K562 (cell line): Measurements from ENCODE around the gene TRPM2. TPM values are rescaled to one million over a fixed set of nuclear protein-coding genes. Genes with fewer than 3 reads are reported as not detected.

Source experiments
- ARHGAP35 ChIP-seq: fragments of 450-650 bp; IDR thresholded peaks from 2 replicates; pipeline ENCODE4 v1.6.1; 2018; ENCODE audit not compliant: partially characterized antibody
- CBFA2T2 ChIP-seq: fragments of 450-650 bp; conservative IDR thresholded peaks from 2 replicates; pipeline ENCODE4 v1.6.1; 2017; ENCODE audit warnings: mild to moderate bottlenecking
- CCNT2 ChIP-seq: IDR thresholded peaks from 2 replicates; pipeline ENCODE4 v1.6.1; 2011; ENCODE audit warnings: borderline replicate concordance, low read depth, mild to moderate bottlenecking, moderate library complexity, mixed read lengths, low read length; ENCODE audit not compliant: insufficient read length; ENCODE audit errors: extremely low read depth
- CHD4 ChIP-seq: fragments of 200-600 bp; sonication (generic); IDR thresholded peaks from 3 replicates; pipeline ENCODE4 v1.6.1; 2012; ENCODE audit warnings: low read depth, mild to moderate bottlenecking, mixed read lengths, low read length, inconsistent platforms; ENCODE audit not compliant: insufficient read depth, insufficient replicate concordance, poor library complexity, severe bottlenecking
- DMBX1 ChIP-seq: fragments of 250-450 bp; sonication (Bioruptor Pico); IDR thresholded peaks from 2 replicates; pipeline ENCODE4 v1.8.0; 2022; ENCODE audit warnings: inconsistent platforms, mild to moderate bottlenecking, moderate library complexity, borderline replicate concordance
- ELF2 ChIP-seq: fragments of 250-450 bp; sonication (Bioruptor Pico); IDR thresholded peaks from 2 replicates; pipeline ENCODE4 v1.5.0; 2021; ENCODE audit warnings: mild to moderate bottlenecking
- FIP1L1 ChIP-seq: fragments of 200-400 bp; formaldehyde crosslinking; IDR thresholded peaks from 2 replicates; pipeline ENCODE4 v1.6.1; 2018; ENCODE audit warnings: mild to moderate bottlenecking, low read depth, low read length; ENCODE audit not compliant: poor library complexity, severe bottlenecking
- FOXK1 ChIP-seq: sonication (generic); formaldehyde crosslinking; IDR thresholded peaks from 2 replicates; pipeline ENCODE4 v1.8.0; 2022; ENCODE audit warnings: missing genetic modification reagents, mild to moderate bottlenecking, borderline replicate concordance
- MEIS2 ChIP-seq: fragments of 450-650 bp; IDR thresholded peaks from 2 replicates; pipeline ENCODE4 v1.6.1; 2014; ENCODE audit warnings: mild to moderate bottlenecking; ENCODE audit not compliant: partially characterized antibody
- NONO ChIP-seq, 2 experiments: fragments of 200-400 bp in 1 of 2; fragments of 450-650 bp in 1 of 2; formaldehyde crosslinking in 1 of 2; IDR thresholded peaks; 2 replicates each; pipeline ENCODE4 v1.6.1; 2017; ENCODE audit warnings: low read depth in 2 of 2, mild to moderate bottlenecking in 2 of 2, moderate library complexity in 2 of 2, low read length in 1 of 2
- POU5F1 ChIP-seq: fragments of 150-350 bp; IDR thresholded peaks from 2 replicates; pipeline ENCODE4 v1.6.1; 2014; ENCODE audit warnings: borderline replicate concordance, low read length, low read depth, mild to moderate bottlenecking; ENCODE audit not compliant: partially characterized antibody
- RFX5 ChIP-seq: IDR thresholded peaks from 2 replicates; pipeline ENCODE4 v1.6.1; 2011; ENCODE audit warnings: low read depth, mild to moderate bottlenecking, improper control_type of control experiment, low read length
- SRF ChIP-seq, 2 experiments: fragments of 250-450, 450-650 bp in 1 of 2; sonication (Bioruptor Pico) in 1 of 2; sonication (generic) in 1 of 2; formaldehyde crosslinking; IDR thresholded peaks; 2 replicates each; pipeline versions ENCODE4 v1.5.0 to v1.5.1; 2020 to 2022; ENCODE audit warnings: mild to moderate bottlenecking in 1 of 2, missing genetic modification reagents in 1 of 2
- XRCC3 ChIP-seq: fragments of 450-650 bp; IDR thresholded peaks from 2 replicates; pipeline ENCODE4 v1.6.1; 2017; ENCODE audit warnings: mild to moderate bottlenecking, moderate library complexity
- YY1 ChIP-seq, 3 experiments: IDR thresholded peaks; 2 replicates each; pipeline ENCODE4 v1.6.1; 2011; ENCODE audit warnings: low read length in 2 of 3, mild to moderate bottlenecking in 2 of 3, moderate library complexity in 2 of 3, borderline replicate concordance in 1 of 3, control low read depth in 1 of 3, low read depth in 1 of 3; ENCODE audit not compliant: insufficient read depth in 3 of 3, insufficient replicate concordance in 2 of 3, control insufficient read depth in 1 of 3, insufficient read length in 1 of 3; ENCODE audit errors: extremely low read depth in 1 of 3
- ZNF140 ChIP-seq: fragments of 250-450 bp; sonication (Bioruptor Pico); IDR thresholded peaks from 2 replicates; pipeline ENCODE4 v1.8.0; 2021; ENCODE audit warnings: moderate library complexity, mild to moderate bottlenecking, inconsistent platforms
- ZNF175 ChIP-seq: fragments of 200-800 bp; sonication (Bioruptor generic); IDR thresholded peaks from 2 replicates; pipeline ENCODE4 v1.6.1; 2016; ENCODE audit warnings: low read depth, mild to moderate bottlenecking, missing genetic modification characterization, missing compliant biosample characterization
- ZNF274 ChIP-seq: IDR thresholded peaks from 2 replicates; pipeline ENCODE4 v1.6.1; 2011; ENCODE audit warnings: low read depth, mild to moderate bottlenecking, low read length, moderate library complexity, borderline replicate concordance
- ZNF785 ChIP-seq: fragments of 250-450 bp; sonication (Bioruptor Pico); IDR thresholded peaks from 2 replicates; pipeline ENCODE4 v1.4.0; 2020; ENCODE audit warnings: mild to moderate bottlenecking
- polyA plus RNA-seq, 8 experiments: library from polyadenylated mRNA; depleted of rRNA in 4 of 8; stranded (reverse) in 5 of 8; unstranded in 3 of 8; fragments of >200 nt; fragmentation: Nextera tagmentation in 2 of 8; fragmentation: Illumina TruSeq in 1 of 8; extraction: Ambion mirVana in 2 of 8; extraction: Trizol in 1 of 8; gene quantifications; 2 replicates each; pipeline versions ENCODE4 v1.2.1 to v1.2.3, GENCODE V29; 2011 to 2014; ENCODE audit warnings: inconsistent platforms in 1 of 8, missing spikeins in 1 of 8
- total RNA-seq, 7 experiments: library from RNA; depleted of rRNA in 6 of 7; stranded (reverse); fragments of >200 nt in 6 of 7; fragmentation: Illumina TruSeq in 2 of 7; extraction: Trizol in 2 of 7; gene quantifications; 2 replicates each; pipeline versions ENCODE4 v1.2.1 to v1.2.3, GENCODE V29; 2011 to 2021; ENCODE audit warnings: low replicate concordance in 1 of 7
- TF ChIP-seq, protein P1 (sequence below): fragments of 250-450 bp; sonication (Bioruptor Pico); IDR thresholded peaks from 2 replicates; pipeline ENCODE4 v1.5.0; 2022; ENCODE audit warnings: mild to moderate bottlenecking
- TF ChIP-seq, protein P2 (sequence below): fragments of 250-450 bp; sonication (Bioruptor Pico); IDR thresholded peaks from 2 replicates; pipeline ENCODE4 v1.4.0; 2020; ENCODE audit warnings: borderline replicate concordance

Gene TRPM2
- total and polyA plus RNA-seq, 9 of the 15 experiments (the other 6 are each of a cell fraction or from before 2014, with no cell fraction given): 0.33 to 2.1 (median 0.98) TPM; not detected in 2

DNA sequence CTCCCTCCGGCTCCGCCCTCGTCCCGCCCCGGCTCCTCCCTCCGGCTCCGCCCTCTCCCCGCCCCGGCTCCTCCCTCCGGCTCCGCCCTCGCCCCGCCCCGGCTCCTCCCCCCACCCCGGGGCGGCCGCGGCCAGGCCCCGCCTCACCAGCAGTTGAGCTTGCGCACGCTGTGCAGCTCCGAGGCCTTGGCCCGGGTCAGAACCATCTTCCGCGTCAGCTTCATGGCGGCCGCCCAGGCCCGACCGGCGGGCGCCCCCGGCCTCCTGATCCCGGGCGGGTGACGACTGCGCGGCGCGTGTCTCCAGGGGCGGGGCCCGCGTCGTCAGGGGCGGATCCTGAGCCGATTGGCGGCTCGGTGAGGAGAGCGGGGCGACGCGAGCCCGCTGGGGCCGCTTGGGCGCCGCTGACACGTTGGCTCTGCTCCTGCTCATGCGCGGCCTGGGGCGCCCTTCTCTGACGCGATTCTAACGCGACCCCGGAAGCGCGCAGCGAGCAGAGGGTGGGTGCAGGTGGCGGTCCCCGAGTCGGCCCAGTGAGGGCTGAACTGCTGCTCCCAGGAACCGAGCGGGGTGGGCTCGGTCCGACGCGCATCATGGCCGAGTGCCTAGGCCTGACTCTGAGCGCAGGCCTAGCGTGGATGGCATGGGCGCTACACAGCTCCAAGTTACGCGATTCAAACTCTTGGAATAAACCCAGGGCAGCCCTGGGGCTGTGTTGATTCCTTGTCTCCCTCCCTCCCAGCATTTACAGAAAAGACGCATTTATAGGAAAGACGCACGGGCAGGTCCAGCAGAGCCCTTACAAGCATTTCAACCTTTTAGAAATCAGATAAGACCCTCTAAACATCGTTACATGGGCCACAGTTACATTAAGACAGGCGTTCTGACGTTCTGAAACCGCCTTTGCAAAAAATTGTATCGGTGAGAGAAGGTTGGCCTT is 14.2 kb upstream of the TRPM2 start, which contains the start of gene CFAP410 (continued):
- TF ChIP-seq, protein P1, sequence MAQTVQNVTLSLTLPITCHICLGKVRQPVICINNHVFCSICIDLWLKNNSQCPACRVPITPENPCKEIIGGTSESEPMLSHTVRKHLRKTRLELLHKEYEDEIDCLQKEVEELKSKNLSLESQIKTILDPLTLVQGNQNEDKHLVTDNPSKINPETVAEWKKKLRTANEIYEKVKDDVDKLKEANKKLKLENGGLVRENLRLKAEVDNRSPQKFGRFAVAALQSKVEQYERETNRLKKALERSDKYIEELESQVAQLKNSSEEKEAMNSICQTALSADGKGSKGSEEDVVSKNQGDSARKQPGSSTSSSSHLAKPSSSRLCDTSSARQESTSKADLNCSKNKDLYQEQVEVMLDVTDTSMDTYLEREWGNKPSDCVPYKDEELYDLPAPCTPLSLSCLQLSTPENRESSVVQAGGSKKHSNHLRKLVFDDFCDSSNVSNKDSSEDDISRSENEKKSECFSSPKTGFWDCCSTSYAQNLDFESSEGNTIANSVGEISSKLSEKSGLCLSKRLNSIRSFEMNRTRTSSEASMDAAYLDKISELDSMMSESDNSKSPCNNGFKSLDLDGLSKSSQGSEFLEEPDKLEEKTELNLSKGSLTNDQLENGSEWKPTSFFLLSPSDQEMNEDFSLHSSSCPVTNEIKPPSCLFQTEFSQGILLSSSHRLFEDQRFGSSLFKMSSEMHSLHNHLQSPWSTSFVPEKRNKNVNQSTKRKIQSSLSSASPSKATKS: no peak
- TF ChIP-seq CHD4 (no peak), CBFA2T2 (no peak), FOXK1 (CRISPR knock-in tag) (peak; percentile 61; the same call in 1 of the 2 replicates), XRCC3 (no peak), MEIS2 (peak; percentile 84), ELF2 (peak; percentile 100), ARHGAP35 (no peak), SRF (CRISPR knock-in tag; IDR thresholded peaks at IDR 0.05) (no peak; a peak in 1 of 4 replicates), ZNF140 (CRISPR knock-in tag) (no peak), ZNF785 (no peak), ZNF175 (CRISPR knock-in tag) (no peak), POU5F1 (peak; percentile 78), FIP1L1 (peak; percentile 98), RFX5 (no peak), DMBX1 (CRISPR knock-in tag) (no peak; the same call in 1 of the 2 replicates), CCNT2 (peak; percentile 81), YY1 (IDR thresholded peaks at IDR 0.05; ENCODE audit: borderline replicate concordance in 1 of 3, control insufficient read depth in 1 of 3, extremely low read depth in 1 of 3, insufficient read depth in 3 of 3, insufficient read length in 1 of 3, insufficient replicate concordance in 2 of 3, low read depth in 1 of 3, low read length in 2 of 3) (peak in 2 of 3 experiments; percentile 59 to 79), NONO (IDR thresholded peaks at IDR 0.05; ENCODE audit: low read depth in 2 of 2, low read length in 1 of 2) (peak; percentile 51 to 90; a peak in 3 of 4 replicates), ZNF274 (no peak)
- TF ChIP-seq, protein P2, sequence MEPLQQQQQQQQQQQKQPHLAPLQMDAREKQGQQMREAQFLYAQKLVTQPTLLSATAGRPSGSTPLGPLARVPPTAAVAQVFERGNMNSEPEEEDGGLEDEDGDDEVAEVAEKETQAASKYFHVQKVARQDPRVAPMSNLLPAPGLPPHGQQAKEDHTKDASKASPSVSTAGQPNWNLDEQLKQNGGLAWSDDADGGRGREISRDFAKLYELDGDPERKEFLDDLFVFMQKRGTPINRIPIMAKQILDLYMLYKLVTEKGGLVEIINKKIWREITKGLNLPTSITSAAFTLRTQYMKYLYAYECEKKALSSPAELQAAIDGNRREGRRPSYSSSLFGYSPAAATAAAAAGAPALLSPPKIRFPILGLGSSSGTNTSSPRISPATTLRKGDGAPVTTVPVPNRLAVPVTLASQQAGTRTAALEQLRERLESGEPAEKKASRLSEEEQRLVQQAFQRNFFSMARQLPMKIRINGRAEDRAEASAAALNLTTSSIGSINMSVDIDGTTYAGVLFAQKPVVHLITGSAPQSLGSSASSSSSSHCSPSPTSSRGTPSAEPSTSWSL (CRISPR knock-in tag): peak; percentile 83; the same call in 1 of the 2 replicates
